Thyroid gland (tissue), 4 donors: ENCODE results near the gene CSF1R. TPM values are rescaled to one million over a fixed set of nuclear protein-coding genes. Genes with fewer than 3 reads are reported as not detected.

ENCODE experiments used
- DNase-seq, 2 donors: peaks; one replicate each; pipeline ENCODE4 v3.0.0-alpha.2; 2019
- H3K27ac ChIP-seq, 3 donors: fragments of 200-600 bp; sonication (generic); 1 replicate in 2 of 3; 2 replicates in 1 of 3; pipeline ENCODE4 v1.5.1; 2016 to 2019; ENCODE audit warnings: mild to moderate bottlenecking in 1 of 3, moderate library complexity in 1 of 3
- H3K27me3 ChIP-seq: fragments of 200-600 bp; sonication (generic); one replicate; pipeline ENCODE4 v1.5.1; 2019
- H3K36me3 ChIP-seq, 2 donors: fragments of 200-600 bp; sonication (generic); one replicate each; pipeline ENCODE4 v1.5.1; 2016 to 2019
- H3K4me1 ChIP-seq, 2 donors: fragments of 200-600 bp; sonication (generic); one replicate each; pipeline ENCODE4 v1.5.1; 2017 to 2019
- H3K4me3 ChIP-seq, 3 donors: fragments of 200-600 bp; sonication (generic); replicated peaks in 1 of 3; 1 replicate in 2 of 3; 2 replicates in 1 of 3; pipeline ENCODE4 v1.5.1; 2016; ENCODE audit warnings: mild to moderate bottlenecking in 1 of 3
- H3K9me3 ChIP-seq: fragments of 200-600 bp; sonication (generic); one replicate; pipeline ENCODE4 v1.5.1; 2017
- POLR2A ChIP-seq, 2 donors: fragments of 450-650 bp; IDR thresholded peaks; one replicate each; pipeline ENCODE4 v1.6.1; 2017; ENCODE audit warnings: antibody characterized with exemption in 2 of 2, mild to moderate bottlenecking in 2 of 2, moderate library complexity in 1 of 2
- WGBS, 2 donors: methylation state at CpG; one replicate each; pipeline ENCODE4 v1.1.5; 2017; 5-methylcytosine and 5-hydroxymethylcytosine counted together
- intact Hi-C: fragments of 100-400 bp; cut with DNase I; formaldehyde crosslinking; loops from one replicate; pipeline ENCODE4 v1.15.1; 2023
- total RNA-seq, 4 donors: library from RNA; depleted of rRNA; stranded (reverse); fragments of >200 nt; gene quantifications; one replicate each; pipeline ENCODE4 v1.2.3, GENCODE V29; 2016
- TF ChIP-seq, protein P1 (sequence below), 6 experiments: fragments of 200-600 bp in 3 of 6; fragments of 450-650 bp in 3 of 6; sonication (generic) in 3 of 6; IDR thresholded peaks; one replicate each; pipeline ENCODE4 v1.5.1; 2016 to 2019; ENCODE audit warnings: antibody characterized with exemption in 6 of 6, mild to moderate bottlenecking in 2 of 6, inconsistent platforms in 1 of 6, moderate library complexity in 1 of 6

CSF1R gene
- total RNA-seq, 4 donors from 2014 or later: 9.1 to 14.1 (median 11.4) TPM

DNA sequence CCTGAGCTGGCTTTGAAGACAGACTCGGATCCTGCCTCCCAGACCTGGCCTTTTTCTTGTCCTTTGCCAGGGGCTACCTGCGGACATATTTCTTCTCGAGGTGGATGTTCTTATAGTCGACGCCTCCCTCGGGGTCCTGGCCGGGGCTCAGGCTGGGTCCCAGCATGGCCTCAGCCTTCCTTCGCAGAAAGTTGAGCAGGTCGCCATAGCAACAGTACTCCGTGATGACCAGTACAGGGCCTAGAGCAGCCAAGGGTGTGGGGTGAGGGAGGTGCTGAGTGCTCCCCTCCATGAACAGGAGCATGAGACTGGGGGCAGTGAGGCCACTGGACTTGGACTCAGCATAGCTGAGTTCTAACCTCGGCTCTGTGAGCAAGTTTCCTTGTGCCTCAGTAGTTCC is 26.7 kb downstream of the CSF1R start:
- Histone ChIP-seq H3K9me3 (no peaks in the 10 kb centered on the region), H3K4me1 (no peaks in the 10 kb centered on the region), H3K27ac (no peak overlapping the region), H3K4me3 (no peak overlapping the region), H3K36me3 (peaks cover 3 to 5% of the 10 kb centered on the region in 2 donors), H3K27me3 (no peaks in the 10 kb centered on the region)
- intact Hi-C loops: no loop called here
- TF ChIP-seq, protein P1, sequence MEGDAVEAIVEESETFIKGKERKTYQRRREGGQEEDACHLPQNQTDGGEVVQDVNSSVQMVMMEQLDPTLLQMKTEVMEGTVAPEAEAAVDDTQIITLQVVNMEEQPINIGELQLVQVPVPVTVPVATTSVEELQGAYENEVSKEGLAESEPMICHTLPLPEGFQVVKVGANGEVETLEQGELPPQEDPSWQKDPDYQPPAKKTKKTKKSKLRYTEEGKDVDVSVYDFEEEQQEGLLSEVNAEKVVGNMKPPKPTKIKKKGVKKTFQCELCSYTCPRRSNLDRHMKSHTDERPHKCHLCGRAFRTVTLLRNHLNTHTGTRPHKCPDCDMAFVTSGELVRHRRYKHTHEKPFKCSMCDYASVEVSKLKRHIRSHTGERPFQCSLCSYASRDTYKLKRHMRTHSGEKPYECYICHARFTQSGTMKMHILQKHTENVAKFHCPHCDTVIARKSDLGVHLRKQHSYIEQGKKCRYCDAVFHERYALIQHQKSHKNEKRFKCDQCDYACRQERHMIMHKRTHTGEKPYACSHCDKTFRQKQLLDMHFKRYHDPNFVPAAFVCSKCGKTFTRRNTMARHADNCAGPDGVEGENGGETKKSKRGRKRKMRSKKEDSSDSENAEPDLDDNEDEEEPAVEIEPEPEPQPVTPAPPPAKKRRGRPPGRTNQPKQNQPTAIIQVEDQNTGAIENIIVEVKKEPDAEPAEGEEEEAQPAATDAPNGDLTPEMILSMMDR (IDR thresholded peaks at IDR 0.05): no peak
- TF ChIP-seq POLR2A (IDR thresholded peaks at IDR 0.05): no peak
- 76 to 85% methylated on average over 10 of the region's 11 CpGs for WGBS, 2 donors
- no peak for DNase-seq

DNA sequence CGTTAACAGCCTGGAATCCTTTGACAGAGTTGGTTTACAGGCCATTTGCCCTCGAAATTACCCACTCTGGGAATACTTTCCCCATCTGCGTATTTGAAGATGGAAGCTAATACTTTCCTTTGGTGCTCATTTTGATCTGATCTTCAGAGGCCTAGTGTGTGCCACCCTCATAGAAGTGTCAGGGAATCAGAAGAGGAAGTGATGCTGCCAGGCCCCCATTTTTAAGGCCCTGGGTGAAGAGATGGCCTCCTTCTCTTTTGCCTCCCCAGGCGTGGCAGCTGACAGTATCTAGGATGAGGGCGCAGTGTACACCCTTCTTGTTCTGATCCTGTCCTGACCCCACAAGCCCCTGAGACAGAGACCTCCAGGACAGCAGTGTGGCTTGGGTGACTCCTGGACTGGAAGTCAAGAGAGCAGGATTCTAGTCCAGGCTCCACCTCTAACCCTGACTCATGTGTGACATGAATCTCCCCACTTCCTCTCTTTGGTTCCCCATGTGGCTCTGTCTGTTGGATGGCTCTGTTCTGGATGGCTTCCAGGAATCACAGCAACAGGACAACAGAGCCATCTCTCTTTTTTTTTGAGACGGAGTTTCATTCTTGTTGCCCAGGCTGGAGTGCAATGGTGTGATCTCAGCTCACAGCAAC is 27.8 kb downstream of the CSF1R start:
- H3K4me3 ChIP-seq: no peak overlapping the region
- no peaks in the 10 kb centered on the region for H3K27me3 ChIP-seq
- 84 to 86% methylated on average over 6 of the region's 6 CpGs for WGBS, 2 donors
- H3K36me3 ChIP-seq: peaks cover 11 to 13% of the 10 kb centered on the region in 2 donors
- TF ChIP-seq POLR2A (IDR thresholded peaks at IDR 0.05): no peak
- TF ChIP-seq, protein P1 (IDR thresholded peaks at IDR 0.05): no peak
- intact Hi-C loops: no loop called here
- H3K27ac ChIP-seq: no peak overlapping the region
- no peaks in the 10 kb centered on the region for H3K9me3 ChIP-seq
- no peaks in the 10 kb centered on the region for H3K4me1 ChIP-seq
- no peak for DNase-seq

DNA sequence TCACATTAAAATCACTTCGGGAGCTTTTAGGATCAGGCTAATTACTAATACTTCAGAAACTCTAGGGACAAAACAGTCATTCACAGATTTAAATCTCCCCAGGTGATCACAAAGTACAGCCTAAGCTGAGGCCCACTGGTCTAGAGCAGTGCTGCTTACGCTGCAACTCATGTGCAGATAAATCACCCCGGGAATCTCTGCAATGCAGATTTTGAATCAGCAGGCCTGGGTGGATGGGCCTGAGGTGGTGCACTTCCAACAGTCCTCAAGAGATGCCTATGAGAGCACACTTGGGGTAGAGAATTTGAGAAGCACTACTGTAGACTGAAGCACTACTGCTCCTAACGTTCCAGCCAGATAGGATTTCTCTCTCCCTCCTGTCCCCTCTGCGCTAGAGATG is 28.4 kb downstream of the CSF1R start:
- no peak for TF ChIP-seq POLR2A (IDR thresholded peaks at IDR 0.05)
- TF ChIP-seq, protein P1 (IDR thresholded peaks at IDR 0.05): no peak
- WGBS, 2 donors: 56 to 60% methylated on average over 5 of the region's 5 CpGs
- H3K9me3 ChIP-seq: no peaks in the 10 kb centered on the region
- H3K36me3 ChIP-seq: peaks cover 17 to 19% of the 10 kb centered on the region in 2 donors
- no peak overlapping the region for H3K4me3 ChIP-seq
- no peaks in the 10 kb centered on the region for H3K27me3 ChIP-seq
- no peaks in the 10 kb centered on the region for H3K4me1 ChIP-seq
- intact Hi-C loops: no loop called here
- H3K27ac ChIP-seq: no peak overlapping the region
- DNase-seq: no peak

DNA sequence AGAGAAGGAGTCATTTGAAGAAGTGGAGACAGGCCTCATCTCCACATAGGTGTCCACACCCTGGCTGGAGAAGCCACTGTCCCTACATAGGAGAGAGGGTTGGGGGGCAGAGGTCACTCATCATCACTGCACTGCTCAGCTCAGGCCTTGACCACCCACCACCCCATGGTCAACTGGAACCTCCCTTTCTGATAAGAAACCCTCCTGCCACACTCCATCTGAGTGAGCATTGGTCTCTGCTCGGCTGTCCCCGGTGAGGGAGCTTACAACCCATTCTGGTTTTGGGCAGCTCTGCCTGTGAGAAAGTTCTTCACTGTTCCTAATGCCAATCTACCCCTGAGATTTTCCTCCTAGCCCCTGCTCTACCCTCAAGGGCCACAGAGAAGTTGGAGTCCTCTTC is 28.8 kb downstream of the CSF1R start:
- TF ChIP-seq, protein P1 (IDR thresholded peaks at IDR 0.05): no peak
- no peak for TF ChIP-seq POLR2A (IDR thresholded peaks at IDR 0.05)
- H3K27me3 ChIP-seq: no peaks in the 10 kb centered on the region
- WGBS, 2 donors: 94 to 97% methylated on average over 2 of the region's 2 CpGs
- no peak for DNase-seq
- H3K27ac ChIP-seq: no peak overlapping the region
- H3K4me1 ChIP-seq: no peaks in the 10 kb centered on the region
- no peak overlapping the region for H3K4me3 ChIP-seq
- intact Hi-C loops: no loop called here
- H3K9me3 ChIP-seq: no peaks in the 10 kb centered on the region
- H3K36me3 ChIP-seq: peaks cover 22 to 24% of the 10 kb centered on the region in 2 donors

DNA sequence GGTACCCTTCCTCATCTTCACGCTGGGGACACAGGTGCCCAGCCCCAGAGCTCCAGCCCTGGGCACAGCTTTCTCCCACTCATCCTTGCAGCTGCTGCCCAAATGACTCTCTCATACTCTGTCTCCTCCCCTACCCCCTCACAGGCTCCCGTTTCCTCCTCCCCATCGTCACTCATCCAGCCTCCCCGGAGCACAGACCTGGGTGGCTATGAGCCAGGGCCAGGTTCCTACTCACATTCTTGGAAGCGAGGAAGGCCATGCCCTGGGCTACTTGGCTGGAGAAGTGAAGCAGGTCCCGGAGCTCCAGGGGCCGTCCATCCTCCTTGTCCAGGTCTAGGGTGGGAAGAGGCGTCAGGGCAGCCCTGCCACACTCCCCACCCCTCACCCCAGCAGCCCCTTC is 29.3 kb downstream of the CSF1R start:
- DNase-seq: no peak
- Histone ChIP-seq H3K36me3 (peaks cover 27 to 28% of the 10 kb centered on the region in 2 donors), H3K4me1 (no peaks in the 10 kb centered on the region), H3K27me3 (no peaks in the 10 kb centered on the region), H3K4me3 (no peak overlapping the region), H3K9me3 (no peaks in the 10 kb centered on the region), H3K27ac (no peak overlapping the region)
- 64 to 65% methylated on average over 8 of the region's 8 CpGs for WGBS, 2 donors
- intact Hi-C loops: no loop called here
- no peak for TF ChIP-seq POLR2A (IDR thresholded peaks at IDR 0.05)
- TF ChIP-seq, protein P1 (IDR thresholded peaks at IDR 0.05): no peak
